ENCODE results near the gene EGF.
"Not testable (repeated sequence)": the region's sequence is repeated elsewhere in the genome, so short reads cannot be mapped to it uniquely, and the experiment has no call there.

EGF gene

DNA sequence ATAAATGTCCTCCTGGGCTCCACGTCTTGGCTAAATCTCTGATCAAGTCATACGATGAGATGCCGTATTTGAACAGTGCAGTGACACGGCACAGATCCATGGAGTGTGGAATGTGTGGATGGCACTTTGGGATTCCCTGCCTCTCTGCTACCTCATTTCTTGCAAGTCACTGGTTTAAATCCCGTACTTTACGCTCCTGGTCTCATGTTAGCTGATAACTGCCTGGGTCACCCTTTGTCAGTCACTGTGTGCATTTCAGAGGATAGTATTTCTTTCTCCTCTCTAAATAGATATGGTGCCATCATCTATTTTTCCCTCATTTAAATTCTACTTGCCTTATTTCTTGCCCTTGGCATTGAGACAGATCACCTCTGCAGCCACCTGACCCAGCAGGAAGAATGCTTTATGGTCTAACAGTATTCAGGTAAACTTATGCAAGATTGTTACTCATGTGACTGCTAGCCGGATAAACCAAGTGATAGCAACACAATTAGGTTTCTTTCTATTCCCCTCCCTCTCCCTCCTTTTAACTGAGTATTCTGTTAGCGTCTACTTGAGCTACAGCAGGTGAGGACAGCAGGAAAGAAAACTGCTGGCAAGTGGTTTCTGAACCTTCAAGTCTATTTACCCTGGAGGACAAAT is 2.8 kb downstream of the EGF start:
- DNase-seq = no peak

DNA sequence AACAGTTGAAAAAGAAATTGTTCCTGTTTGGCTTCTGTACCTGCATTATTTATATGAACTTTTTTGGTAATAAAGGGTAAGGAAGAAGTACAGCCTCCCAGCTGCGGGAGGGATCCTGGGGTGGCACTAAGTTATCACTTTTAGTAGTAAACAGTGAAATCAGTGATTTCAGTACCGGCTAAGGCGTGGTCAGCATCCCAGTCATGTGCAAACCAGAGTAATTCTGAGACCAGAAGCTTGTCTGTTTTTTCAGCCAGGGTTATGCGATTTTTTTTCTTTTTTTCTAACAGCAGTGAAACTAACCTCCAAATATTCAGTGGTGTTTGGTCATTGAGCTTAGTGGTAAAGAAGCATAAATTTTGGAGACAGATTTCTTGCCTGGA is 3.3 kb downstream of the EGF start:
- DNase-seq = no peak

DNA sequence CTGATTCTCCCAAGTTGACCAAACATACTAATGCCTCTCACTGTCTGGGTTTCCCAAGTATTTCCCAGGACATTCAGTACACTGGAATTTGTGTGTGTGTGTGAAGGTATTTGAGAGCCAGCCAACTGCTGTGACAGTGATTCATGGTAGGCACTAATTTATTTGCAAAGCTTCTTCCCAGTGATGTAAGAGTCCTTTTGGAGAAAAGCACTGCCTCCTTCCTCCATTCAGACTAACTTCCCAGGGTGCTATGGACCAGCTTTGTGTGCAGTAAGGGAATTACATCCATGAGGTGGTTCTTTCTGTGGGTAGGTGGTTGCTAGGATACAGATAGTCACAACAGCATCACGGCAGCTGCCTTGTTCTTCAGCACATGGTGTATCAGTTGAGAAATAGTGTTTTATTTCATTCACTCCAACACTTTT is 8.7 kb downstream of the EGF start:
- DNase-seq = no peak

- DNase-seq = no peak
These were observed 12.7 kb downstream of the EGF start for GRCh38 chr4:109925396-109925795.

DNA sequence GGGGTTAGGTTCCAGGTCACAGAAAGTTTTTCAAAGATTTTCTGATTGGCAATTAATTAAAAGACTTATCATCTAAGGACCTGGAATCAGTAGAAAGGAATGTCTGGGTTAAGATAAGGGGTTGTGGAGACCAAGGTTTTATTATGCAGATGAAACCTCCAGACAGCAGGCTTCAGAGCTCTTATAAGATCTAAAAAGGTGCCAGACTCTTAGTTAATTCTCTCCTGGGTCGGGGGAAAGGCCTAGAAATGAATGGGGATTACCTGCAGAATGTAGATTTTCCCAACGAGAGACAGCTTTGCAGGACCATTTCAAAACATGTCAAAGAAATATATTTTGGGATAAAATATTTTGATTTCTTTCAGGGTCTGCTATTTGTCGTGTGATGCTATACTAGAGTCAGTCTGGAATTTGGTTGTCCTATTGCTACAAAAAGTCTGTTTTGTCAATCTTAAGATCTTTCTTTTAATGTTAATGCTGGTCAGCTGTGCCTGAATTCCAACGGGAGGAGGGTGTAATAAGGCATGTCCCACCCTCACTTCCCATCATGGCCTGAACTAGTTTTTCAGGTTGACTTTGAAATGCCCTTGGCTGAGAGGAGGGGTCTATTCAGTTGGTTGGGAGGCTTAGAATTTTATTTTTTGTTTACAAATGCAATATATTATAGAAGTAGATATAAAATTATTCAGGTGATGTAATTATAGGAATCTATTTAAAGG is 15.8 kb downstream of the EGF start:
- DNase-seq = no peak

- no peak for DNase-seq
These were observed 17.8 kb downstream of the EGF start for GRCh38 chr4:109930464-109930863.

DNA sequence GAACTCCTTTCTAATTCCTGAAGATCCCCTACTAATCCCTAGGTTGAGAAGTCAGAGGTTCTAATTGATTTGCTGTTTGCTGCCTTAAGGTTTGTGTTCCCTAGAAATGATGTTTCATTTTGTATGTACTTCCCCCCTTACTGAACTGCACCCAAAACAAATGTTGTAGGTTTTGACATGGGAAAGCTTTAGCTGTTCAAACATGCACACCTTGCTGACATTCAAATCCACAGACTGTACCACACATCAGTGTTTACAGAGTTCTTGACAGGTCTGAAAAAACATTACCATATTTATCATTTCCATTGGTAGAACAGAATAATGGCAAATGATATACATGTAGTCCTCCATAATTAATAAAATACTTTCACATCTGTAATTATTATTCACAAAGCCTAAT is 18.2 kb downstream of the EGF start:
- no peak for DNase-seq

DNA sequence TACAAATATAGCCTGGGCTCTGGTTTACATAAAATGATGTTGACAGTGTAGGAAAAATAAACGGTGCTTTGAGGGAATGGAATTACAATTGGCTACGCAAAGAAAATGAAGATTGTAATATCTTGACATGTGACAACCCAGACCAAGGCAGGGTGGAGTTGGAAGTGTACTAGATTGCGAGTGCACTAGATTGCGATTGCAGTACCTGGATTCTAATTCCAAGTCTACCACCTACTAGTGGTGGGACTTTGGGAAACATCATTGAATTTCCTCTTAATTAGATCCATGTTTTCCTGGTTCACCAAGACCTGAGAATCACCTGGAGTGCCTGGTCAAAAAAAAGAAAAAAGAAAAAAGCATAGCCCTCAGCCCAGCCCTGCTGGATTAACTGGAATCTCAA is 18.6 kb downstream of the EGF start:
- DNase-seq = no peak

DNA sequence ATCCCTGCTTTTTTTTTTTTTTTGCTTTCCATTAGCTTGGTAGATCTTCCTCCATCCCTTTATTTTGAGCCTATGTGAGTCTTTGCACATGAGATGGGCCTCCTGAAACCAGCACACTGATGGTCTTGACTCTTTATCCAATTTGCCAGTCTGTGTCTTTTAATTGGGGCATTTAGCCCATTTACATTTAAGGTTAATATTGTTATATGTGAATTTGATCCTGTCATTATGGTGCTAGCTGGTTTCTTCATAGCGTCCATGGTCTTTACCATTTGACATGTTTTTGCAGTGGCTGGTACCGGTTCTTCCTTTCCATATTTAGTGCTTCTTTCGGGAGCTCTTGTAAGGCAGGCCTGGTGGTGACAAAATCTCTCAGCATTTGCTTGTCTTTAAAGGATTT is 24.7 kb downstream of the EGF start:
- DNase-seq = not testable (repeated sequence)

- DNase-seq = no peak
These were observed 26.5 kb downstream of the EGF start for GRCh38 chr4:109939190-109939589.

DNA sequence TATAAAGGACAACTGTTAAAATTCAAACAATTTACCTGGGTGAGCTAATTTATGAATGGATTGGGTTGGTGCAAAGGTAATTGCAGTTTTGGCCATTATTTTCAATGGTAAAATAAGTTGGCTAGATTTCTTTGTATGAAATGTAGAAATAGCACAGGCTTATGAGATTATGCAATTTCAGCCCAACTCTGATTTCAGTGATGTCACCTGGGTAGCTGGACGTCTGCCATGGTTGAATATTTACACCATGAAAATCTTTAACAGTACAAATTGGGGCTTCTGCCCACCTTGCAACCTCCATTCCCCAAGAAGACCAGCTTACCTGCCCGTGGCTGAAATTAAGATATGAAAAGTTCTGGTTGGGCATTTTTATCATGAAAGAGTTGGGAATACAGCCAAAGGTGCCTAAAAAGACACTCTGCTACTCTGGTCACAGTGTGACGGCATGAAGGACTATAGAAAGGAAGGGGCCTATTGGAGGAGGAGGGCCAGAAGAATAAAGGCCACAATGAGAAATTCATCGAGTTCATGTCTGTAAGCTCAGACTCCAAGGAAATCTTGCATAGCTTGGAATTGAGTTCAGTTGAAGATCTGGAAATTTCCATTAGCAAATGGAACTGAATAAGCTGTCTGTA is 29.7 kb downstream of the EGF start:
- DNase-seq = no peak

DNA sequence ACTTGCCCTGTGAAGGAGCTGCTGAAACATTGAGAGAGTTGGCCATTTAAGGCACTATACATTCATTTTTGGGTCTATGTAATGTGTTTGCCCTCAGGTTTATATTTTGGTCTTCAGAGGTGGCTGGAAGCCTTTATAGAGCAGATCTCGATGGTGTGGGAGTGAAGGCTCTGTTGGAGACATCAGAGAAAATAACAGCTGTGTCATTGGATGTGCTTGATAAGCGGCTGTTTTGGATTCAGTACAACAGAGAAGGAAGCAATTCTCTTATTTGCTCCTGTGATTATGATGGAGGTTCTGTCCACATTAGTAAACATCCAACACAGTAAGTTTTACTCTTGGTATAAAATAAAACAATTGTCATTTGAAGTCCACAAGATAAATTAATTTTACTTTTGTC is 31.1 kb downstream of the EGF start:
- no peak for DNase-seq

- no peak for DNase-seq
These were observed 31.9 kb downstream of the EGF start for GRCh38 chr4:109944591-109944990.

DNA sequence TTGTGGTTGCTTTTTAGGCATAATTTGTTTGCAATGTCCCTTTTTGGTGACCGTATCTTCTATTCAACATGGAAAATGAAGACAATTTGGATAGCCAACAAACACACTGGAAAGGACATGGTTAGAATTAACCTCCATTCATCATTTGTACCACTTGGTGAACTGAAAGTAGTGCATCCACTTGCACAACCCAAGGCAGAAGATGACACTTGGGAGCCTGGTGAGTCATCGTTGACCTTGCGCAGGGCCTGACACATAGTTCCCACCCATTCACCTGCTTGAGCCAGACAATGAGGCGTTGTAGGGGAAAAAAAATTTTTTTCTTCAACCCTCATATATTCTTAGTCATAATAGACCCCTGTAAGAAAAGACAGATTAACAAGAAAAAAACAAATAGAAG is 32.4 kb downstream of the EGF start:
- no peak for DNase-seq

DNA sequence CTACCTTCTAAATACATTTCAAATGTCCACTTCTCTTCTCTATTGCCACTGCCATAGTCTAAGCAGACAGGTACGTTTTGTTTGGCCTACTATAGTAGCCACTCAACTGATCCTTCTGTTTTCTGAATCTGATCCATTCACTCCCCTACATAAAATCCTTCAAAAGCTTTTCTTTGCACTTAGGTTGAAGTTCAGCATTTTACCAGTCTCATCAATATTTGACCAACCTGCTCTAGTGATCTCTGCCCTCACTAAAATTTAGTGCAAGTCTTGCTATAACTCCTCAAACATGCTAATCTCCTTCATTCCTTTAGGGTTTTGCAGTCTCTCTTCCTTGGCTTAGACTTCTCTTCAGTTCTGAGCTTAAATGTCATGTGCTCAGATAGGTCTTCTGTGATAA is 33.4 kb downstream of the EGF start:
- DNase-seq = no peak

DNA sequence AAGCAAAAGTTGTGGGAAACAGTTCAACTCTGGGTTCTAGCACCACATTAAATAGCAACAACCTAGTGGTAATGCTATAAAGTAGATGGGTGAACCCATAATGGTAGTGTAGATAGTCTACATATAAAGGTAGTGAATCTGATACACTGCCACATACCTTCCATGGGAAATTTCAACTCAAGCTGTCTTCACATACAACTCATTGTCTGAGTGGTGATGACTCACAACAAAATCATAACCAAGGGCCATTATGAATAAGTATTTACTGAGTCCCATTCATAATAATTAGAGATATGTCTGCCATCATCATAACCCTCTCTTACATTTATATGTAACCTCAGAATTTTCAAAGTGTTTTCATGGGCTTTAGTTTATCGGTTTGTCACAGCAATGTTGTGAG is 34.8 kb downstream of the EGF start:
- no peak for DNase-seq

DNA sequence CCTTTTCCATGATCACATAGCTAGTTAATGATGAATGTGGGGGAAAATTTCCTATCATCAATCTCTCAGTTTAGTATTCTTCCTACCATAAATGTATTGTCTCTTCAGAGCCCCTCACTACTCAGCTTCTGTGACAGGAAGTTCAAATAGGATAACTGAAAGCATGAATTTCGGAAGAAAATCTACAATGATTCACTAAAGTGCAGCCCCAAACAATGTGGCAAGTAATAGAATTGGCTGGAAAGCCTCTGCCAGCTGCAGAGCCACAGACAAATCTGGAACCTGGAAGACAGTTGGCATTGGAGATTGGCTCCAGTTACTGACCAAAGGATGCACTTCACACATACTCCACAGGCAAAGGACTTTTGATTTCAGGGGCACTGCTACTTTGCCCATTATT is 35.2 kb downstream of the EGF start:
- no peak for DNase-seq

GRCh38 chr4:109949099-109949718 is 36.5 kb downstream of the EGF start:
- not testable (repeated sequence) for DNase-seq

DNA sequence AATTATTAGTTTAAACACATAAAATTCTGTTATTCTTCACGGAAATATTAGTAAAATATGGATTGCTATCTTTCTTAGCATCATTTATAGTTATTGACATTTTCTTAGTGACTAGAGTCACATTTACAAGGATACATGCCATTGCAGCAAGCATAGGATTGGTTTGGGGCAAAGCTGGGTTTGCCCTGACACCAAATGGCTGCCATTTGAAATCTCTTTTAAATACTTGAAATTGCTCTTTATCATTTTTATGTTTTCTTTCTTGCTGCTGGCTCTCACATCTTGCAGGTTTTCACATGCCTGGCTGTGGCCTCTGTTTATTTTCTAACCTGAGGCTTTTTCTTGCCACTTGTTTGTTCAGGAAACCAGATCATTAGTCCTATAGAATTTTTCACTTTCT is 39.9 kb downstream of the EGF start:
- no peak for DNase-seq

GRCh38 chr4:109953556-109953955 is 40.9 kb downstream of the EGF start:
- no peak for DNase-seq

GRCh38 chr4:109955146-109955545 is 42.5 kb downstream of the EGF start:
- DNase-seq = no peak

GRCh38 chr4:109957227-109957626 is 44.5 kb downstream of the EGF start:
- DNase-seq = no peak

GRCh38 chr4:109959195-109959594 is 46.5 kb downstream of the EGF start:
- no peak for DNase-seq

GRCh38 chr4:109962401-109962800 is 49.7 kb downstream of the EGF start:
- no peak for DNase-seq
